Activated CD8-positive, alpha-beta memory T cell treated with anti-CD3 and anti-CD28 coated beads for 4 hours (primary cell): Measurements from ENCODE around the gene BAIAP2.
"Not testable (repeated sequence)": the region's sequence is repeated elsewhere in the genome, so short reads cannot be mapped to it uniquely, and the experiment has no call there.

ENCODE experiments used
- DNase-seq, 2 donors: peaks; one replicate each; pipeline ENCODE4 v3.0.0-alpha.2; 2020; ENCODE audit warnings: low read depth in 2 of 2

Gene BAIAP2

DNA sequence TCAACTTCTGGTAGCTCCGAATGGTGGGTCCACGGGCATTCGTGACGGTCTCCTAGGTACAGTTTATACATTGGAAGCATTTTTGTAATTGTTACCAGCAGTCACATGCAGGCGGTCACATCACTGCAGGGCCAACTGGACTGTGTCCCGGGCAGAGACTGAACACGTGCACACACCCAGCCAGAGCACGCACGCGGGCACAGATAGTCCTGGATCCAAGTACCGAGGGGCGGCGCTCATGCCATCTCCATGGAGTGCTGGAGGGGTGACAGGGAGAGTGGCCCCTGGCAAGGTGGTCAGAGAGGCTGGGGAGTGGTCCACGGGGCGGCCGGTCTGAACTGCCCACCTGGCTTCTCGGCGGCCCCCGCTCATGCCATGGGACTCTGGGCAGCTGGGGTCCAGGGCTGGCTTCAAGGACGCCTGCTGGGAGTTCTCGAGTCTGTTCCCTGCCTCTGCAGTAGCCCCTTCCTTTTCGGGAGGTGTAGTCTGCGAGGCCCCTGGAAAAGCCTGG, 34.2 kb downstream of the BAIAP2 start:
- no peak for DNase-seq

DNA sequence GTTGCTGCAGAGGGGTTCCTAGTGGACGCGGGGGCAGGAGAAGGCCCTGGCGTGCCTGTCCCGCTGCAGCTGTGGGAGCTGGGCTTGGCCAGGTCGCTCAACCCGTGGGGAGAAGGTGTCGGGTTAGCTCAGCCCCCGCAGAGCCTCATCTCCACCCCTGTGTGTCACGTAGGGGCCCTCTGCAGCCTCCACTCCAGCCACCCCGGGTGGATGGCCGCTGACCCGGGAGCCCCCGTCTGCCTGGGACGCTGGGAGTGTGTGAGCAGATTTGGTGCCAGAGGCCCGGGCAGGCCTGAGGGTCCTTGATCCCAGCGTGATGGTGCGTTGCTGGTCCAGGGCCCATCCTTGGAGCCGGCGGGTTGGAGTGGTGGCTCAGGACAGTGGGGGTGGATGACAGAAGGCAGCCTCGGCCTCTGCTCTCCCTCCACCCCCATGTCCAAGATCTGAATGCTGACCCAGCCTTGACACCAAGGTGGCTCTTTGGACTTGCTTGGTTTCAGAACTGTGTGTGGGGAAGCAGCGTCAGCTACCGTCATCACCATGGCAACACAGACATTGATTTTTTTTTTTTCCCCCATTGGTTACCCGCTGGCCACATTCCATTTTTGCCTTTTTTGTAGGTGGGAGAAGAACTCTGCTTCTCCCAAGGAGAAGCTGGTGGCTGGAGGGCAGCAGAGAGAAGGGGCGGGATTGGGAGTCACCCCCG, 35.7 kb downstream of the BAIAP2 start:
- no peak for DNase-seq

DNA sequence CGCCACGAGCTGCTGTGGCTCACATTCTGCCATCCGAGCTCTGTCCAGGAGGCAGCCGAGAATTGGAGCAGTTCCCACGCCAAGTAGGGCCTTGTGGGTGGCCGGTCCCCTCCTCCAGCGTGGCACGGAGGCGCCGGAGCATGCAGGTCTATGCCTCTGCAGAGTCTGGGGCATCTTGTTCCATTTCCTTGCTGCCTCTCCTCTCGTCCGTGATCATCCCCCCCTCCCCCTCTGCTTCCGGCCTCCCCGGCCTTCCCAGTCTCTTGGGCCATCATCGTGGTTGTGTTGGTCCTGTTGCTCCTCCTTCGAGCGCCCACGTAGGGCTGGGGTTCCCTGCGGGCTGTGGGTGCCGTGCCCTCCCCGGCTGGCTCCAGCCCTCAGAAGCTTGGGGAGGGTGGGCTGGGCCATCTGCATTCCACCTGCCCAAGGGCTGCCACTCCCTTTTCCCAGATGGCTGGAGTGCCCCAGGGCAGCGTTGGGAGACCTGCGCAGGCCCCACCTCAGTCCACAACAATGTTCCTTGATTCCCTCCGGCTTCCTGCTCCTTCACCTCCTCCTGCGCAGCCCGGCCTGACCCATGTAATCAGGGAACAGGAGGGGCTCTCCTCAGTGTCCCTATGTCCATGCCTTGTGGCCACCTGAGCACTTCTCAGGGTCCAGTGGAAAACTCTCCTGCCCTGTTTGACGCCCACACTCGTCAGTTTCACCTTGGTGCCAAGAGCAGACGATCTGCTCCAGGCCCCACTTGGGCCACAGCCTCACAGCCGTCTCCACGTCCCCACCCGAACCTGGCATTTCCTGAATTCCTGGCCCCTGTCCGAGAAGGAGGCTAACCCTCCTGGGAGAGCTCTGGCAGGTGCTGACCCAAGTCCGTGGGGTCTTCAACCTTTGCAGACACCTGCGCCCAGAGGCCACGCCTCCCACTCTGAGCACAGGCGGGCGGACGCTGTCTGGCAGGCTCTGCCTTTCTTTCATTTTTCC, 37.1 kb downstream of the BAIAP2 start:
- DNase-seq: no peak

DNA sequence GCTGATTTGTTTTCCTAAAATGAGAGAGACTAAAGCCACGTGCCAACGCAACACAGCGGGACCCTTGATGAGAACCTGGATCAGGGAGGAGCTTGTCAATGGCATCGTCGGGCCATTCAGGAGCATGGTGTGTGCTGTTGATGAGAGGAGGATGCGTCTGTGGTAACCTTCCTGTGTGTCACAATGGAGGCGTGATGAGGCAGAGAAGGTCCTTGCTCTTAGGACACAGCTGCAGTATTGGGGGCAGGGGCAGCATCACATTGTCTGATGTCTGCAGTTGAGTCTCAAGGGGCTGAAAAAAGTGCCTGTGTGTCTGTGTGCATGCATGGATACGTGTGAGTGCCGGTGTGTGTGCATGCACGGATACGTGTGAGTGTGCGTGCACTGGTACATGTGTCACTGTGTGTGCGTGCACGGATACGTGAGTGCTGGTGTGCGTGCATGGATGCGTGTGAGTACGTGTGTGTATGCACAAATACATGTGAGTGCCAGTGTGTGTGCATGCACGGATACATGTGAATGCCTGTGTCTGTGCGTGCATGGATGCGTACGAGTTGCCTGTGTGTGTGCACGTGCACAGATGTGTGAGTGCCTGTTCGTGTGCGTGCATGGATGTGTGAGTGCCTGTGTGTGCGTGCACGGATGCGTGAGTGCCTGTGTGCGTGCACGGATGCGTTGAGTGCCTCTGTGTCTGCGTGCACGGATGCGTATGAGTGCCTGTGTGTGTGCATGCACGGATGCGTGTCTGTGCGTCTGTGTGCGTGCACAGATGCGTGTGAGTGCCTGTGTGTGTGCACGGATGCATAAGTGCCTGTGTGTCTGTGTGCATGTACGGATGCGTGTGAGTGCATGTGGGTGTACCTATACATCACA, 39.3 kb downstream of the BAIAP2 start:
- DNase-seq: no peak

DNA sequence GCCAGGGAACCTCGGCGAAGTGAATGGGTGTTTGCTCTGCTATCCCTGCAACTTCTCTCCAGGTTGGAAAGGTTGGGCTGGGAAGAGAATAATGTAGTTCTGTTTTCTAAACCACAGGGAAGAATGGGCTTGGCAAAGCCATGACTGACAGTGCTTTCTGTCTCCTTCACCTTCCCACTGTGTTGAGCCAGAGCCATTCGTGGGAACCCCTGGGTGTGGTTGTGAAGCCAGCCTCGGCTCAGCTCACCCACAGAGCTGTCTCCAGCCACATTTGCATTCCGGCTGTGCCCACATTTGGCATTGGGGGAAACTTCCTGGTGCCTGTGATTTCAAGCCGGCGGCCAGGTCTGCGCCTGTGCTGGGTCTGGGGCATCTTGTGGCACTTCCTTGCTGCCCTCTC, 39.9 kb downstream of the BAIAP2 start:
- no peak for DNase-seq

DNA sequence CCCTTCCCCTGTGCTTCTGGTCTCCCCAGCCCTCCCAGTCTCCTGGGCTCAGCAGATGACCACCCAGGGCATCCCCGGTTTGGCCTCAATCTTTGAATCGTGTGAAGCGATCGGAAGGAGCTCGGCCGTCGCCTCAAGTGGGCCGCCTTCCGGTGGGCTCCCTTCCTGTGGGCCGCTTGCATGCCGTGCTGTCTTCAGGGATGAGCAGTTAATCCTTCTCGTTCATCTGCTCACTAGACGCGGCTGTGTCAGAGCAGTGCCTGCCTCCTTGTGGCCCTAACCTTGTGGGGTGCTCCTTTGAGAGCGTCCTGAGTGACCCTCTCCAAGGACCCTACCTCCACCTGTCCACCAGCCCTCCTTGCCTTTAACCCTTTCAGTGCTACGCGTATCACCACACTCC, 40.4 kb downstream of the BAIAP2 start:
- DNase-seq: no peak

DNA sequence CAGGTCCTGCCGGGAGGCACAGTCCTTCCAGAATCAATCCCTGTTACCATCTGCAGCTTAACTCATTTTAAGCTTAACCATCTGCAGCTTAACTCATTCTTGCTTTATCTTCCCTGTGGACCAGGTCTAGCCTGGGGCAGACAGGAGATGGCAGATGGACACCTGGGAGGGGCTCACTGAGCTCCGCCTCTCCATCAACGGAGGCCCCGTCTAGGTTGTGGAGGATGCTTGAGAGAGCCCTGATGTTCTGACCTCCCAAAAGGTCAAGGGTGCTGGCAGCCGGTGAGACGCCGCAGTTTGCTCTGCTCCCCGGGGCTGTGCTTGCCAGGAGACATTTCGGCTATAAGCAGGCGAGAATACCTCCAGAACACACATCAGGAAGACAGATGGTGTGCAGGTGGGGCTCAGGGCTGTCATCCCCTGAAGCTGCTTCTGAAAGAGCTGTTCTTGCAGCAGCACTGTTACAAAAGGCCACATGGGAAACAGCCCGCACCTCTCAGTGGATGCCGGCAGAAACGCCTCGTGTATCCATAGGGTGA, 41.3 kb downstream of the BAIAP2 start:
- DNase-seq: no peak

DNA sequence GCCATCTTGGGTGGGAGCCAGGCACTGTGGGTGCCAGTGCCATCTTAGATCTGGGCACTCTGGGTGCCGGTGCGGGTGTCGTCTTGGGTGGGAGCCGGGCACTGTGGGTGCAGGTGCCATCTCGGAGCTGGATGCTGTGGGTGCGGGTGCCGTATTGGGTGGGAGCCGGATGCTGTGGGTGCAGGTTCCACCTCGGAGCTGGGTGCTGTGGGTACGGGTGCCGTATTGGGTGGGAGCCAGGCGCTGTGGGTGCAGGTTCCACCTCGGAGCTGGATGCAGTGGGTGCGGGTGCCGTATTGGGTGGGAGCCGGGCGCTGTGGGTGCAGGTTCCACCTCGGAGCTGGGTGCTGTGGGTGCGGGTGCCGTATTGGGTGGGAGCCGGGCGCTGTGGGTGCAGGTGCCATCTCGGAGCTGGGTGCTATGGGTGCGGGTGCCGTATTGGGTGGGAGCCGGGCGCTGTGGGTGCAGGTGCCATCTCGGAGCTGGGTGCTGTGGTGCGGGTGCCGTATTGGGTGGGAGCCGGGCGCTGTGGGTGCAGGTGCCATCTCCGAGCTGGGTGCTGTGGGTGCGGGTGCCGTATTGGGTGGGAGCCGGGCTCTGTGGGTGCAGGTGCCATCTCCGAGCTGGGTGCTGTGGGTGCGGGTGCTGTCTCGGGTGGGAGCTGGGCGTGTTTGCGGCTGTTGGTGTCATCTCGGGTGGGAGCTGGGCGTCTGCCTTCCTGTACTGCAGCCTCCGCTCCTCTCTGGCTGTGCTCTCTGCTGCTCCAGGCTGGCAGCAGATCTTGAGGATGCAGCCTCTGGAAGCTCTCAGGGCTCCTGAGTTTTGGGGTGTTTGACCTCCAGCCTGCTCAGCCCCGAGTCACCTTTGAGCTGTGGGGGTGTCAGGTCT, 43.3 kb downstream of the BAIAP2 start:
- DNase-seq: not testable (repeated sequence)

DNA sequence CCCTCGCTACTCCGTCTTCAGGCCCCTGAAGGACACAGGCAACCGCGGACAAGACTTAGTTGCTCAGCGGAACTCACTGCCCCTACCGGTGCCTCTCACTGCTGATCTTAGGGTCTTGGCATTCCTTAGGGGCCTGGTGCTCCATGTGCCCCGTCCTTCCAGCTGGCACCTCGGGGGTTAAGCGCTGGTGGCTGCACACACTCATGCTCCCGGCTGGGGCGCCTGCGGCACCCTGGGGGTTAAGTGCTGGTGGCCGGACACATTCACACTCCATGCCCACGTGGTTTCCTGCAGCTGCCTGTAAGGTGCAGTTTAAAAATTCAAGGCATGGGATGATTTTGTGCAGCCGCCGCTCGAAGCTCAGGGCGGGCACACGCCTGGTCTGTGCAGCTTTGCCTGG, 45.1 kb downstream of the BAIAP2 start:
- DNase-seq: no peak

DNA sequence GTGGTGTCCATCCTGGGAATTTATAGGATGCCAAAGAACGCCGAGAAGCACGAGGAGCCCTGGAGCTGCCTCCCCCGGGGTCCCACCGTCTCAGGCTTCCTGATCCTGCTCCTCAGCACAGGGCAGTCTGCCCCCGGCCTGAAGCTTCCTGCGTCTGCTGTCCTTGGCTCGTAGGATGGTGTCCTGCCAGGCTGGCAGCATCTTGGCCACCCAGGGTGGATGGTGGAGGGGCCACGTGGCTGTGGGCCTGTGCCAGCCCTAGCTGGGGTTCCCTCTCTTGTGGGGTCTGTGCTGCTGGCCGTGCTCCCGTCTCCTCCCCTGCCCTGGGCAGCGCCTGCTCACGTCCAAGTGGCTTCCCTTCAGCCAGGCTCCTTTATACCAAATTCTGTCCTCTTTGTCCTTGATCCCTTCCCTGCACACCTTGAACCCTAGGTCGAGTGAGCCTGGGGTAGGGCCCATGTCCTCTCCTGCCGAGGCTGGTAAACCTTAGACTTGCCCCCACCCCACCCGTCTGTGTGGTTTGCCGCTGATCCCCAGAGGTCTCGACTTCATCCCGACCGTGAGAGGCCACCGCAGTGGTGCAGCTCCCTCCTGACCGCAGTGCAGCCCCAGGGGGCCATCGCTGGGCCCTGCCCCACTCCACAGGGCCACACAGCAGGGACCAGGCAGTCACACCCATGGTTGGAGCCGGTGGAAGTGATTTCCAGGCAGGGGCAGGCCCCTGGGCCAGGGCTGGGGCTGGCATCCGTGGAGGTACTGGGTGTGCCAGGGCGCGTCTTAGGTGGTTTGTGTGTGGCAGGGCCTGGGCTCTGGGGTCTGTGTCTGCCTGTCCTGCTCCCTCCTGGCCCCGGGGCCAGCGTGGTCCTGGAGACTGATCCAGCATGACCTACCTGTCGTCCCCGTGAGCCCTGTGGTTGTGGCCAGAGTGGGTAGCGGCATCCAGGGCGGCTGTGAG, 46.5 kb downstream of the BAIAP2 start:
- DNase-seq: no peak

DNA sequence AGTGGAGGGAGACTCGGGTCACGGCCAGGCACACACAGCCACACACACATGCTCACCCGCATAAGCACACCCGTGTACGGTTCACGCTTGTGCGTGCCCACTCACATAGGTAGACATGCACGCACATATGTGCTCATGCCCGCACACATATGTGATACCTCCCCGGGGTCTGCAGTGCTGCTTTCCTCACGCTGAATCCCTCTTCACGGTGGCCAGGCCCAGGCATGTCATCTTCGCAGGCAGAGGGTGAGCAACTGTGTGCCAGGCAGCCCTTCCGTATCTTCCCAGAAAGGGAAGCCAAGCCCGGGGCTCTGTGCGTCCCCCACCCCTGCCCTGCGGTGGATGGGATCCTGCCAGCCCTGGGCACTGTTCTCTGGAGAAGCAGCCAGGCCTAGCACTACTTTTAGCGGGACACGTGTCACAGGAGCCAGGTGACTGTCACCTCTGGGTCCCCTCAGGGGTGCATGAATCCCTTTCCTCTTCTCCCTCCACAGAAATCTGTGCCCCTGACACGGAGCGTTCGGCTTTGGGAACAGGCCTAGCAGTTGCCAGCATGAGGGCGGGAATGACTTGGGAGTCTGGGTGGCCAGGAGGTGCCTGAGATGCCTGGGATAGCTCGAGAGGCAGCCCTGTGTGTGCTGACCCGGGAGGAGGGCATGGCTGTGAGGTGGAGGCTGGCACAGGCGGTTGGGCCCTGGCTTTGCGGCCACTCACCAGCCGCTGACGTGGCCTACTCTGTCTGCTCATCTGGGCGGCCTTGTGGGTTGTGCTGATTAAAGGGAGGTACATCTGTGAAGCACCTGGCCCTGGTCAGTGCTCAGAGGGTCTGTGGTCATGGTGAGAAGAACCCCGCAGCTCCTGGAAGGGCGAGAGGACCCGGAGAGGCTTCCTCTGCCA, 47.5 kb downstream of the BAIAP2 start:
- DNase-seq: no peak

DNA sequence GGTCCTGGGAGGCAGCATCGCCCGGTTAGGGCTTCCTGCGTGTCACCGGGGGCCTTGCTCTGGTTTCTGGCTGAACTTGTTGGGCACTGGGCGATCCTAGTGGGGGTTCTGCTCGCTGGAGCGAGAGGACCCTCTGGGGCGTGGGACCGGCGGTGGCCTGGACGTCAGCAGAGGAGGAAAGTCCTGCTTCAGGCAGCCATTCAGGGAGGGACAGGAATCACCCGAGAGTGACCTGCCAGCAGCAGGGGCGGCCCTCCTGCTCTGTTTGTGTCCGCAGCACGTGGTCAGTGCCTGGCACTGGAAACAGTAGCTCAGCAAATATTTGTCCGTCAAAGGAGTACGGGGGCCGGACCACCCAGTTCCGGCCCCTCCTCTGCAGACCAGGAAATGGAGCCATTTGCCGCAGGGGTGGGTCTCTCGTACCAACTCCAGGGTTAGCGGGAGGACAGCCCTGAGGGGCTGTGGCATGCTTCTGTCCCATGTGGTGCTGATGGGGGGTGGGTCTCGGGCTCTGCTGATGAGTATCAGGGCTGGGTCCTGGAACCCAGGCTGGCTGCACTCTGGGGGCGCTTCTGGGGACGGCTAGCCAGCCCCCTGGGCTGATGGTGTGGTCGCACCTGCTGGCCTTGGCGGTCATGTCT, 48.3 kb downstream of the BAIAP2 start:
- DNase-seq: no peak

DNA sequence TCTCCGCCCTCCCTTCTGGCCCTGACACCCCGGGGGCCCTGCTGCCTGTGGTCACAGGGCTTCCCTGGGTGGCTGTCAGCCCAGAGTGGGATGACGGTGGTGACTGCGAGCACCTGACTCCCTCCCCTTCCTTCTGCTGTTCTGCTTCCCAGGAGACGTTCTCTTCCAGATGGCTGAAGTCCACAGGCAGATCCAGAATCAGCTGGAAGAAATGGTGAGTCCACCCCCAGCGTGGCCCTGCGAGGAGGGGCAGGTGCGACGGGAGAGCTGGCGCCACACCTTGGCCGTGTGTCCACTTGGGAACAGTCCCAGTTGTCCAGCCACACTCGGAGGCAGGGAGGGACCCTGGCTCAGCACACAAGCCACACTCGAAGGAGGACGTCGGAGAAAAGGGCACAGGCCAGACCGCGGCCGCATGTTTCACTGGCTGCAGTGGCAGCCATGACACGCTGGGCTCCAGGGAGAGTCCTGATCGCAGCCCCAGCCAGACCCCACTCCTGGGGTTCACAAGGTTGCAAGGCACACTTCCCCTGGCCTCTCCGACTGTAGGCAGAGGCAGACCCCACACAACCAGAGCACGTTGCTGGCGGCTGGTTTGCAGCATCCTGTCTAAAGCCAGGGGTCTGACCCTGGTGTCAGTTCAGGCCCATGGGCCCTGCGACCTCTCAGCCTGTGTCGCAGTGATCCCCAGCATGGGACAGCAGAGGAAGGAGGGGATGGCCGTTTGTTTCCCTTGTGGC, 49.9 kb downstream of the BAIAP2 start:
- no peak for DNase-seq

DNA sequence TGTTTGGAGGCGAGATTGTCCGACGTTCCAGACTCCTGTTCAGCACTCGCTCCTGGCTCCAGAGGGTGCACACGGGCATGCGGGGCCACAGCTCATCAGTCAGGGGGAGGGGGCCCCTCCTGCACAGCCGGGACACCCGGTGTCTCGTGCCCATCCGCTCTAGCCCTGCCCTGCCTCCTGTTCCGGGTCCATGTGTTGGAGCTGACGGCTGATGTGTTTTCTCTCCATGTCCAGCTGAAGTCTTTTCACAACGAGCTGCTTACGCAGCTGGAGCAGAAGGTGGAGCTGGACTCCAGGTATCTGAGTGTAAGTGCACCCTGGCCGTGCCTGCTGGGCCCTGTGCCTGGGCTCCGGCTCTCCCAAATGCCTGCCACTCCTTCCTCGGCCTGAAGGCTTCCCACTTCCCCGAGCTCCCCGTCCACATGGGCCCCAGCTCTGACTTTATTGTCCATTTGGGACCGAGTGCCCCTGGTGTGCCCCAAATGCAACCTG, 50.5 kb downstream of the BAIAP2 start:
- DNase-seq: no peak

DNA sequence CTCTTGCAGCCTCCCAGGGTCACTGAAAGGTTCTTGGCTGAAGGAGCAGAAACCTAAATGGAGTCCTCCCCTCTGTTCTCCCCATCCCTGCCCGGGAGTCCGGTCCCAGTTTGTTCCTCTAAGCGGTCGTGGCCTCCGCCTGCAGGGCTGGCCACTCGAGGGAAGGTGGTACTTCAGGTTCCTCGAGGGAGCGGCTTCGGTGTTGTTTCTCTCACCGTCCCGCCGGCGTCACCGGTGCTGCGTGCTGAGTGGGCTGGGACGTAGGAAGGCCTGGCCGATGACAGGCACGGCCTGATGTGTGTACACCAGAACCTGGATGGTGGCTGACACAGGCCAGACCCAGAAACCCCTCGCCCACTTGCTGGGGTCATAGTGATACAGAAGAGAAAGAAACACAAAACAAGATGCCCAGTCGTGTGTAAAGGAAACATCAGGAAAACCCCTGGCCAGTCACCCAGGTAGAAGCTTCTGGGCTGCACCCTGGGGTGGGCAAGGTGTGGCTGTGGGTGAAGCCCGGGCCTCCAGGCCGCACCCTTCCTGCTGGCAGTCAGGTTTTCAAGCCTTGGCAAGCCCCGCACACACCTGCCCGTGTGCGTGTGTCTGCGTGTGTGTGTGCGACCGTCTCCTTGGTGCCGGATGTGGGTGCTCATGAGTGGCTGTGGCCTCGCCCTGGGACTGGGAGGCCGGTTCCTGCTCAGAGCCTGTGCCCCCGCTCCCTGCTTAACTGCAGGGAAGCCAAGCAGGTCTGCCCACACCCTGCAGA, 52.0 kb downstream of the BAIAP2 start:
- no peak for DNase-seq
